Measurements from ENCODE around the gene FNIP2.
"Not testable (repeated sequence)": the region's sequence is repeated elsewhere in the genome, so short reads cannot be mapped to it uniquely, and the experiment has no call there.

FNIP2 gene

GRCh38 chr4:158739600-158739999 lies 29.2 kb upstream of the FNIP2 start:
- Histone ChIP-seq H3K4me2 (ENCODE audit: insufficient read depth, low read length) (no peak overlapping the region), H2AFZ (ENCODE audit: low read depth, low read length) (no peak overlapping the region), H3K27me3 (ENCODE audit: insufficient read depth, low read length, poor library complexity) (no peaks in the 10 kb centered on the region), H3K4me1 (ENCODE audit: insufficient read depth, low read length) (no peaks in the 10 kb centered on the region), H3K9ac (ENCODE audit: low read depth, low read length) (no peak overlapping the region), H3K9me3 (ENCODE audit: insufficient read depth, low read length, severe bottlenecking) (no peaks in the 10 kb centered on the region), H3K79me2 (ENCODE audit: insufficient read depth, low read length) (no peaks in the 10 kb centered on the region), H4K20me1 (ENCODE audit: insufficient read depth, low read length) (no peaks in the 10 kb centered on the region), H3K4me3 (ENCODE audit: low read depth in 1 of 2, low read length in 2 of 2) (no peak overlapping the region), H3K36me3 (ENCODE audit: insufficient read depth, low read length) (no peaks in the 10 kb centered on the region), H3K27ac (ENCODE audit: low read length) (no peak overlapping the region)
- no peak for DNase-seq
- no peak for ATAC-seq (ENCODE audit: insufficient read depth, low read depth)
- no peak for TF ChIP-seq EZH2 (IDR thresholded peaks at IDR 0.05; ENCODE audit: borderline replicate concordance, low read depth, low read length, severe bottlenecking)
- TF ChIP-seq CTCF (IDR thresholded peaks at IDR 0.05; ENCODE audit: borderline replicate concordance, extremely low read depth, low read length, poor library complexity, severe bottlenecking) = no peak

- Histone ChIP-seq H3K4me3 (ENCODE audit: low read depth in 1 of 2, low read length in 2 of 2) (no peak overlapping the region), H3K79me2 (ENCODE audit: insufficient read depth, low read length) (no peaks in the 10 kb centered on the region), H2AFZ (ENCODE audit: low read depth, low read length) (no peak overlapping the region), H3K4me2 (ENCODE audit: insufficient read depth, low read length) (no peak overlapping the region), H3K27me3 (ENCODE audit: insufficient read depth, low read length, poor library complexity) (no peaks in the 10 kb centered on the region), H3K36me3 (ENCODE audit: insufficient read depth, low read length) (no peaks in the 10 kb centered on the region), H3K9ac (ENCODE audit: low read depth, low read length) (no peak overlapping the region), H3K4me1 (ENCODE audit: insufficient read depth, low read length) (no peaks in the 10 kb centered on the region), H4K20me1 (ENCODE audit: insufficient read depth, low read length) (no peaks in the 10 kb centered on the region), H3K9me3 (ENCODE audit: insufficient read depth, low read length, severe bottlenecking) (no peaks in the 10 kb centered on the region), H3K27ac (ENCODE audit: low read length) (no peak overlapping the region)
- TF ChIP-seq EZH2 (IDR thresholded peaks at IDR 0.05; ENCODE audit: borderline replicate concordance, low read depth, low read length, severe bottlenecking) (no peak), CTCF (IDR thresholded peaks at IDR 0.05; ENCODE audit: borderline replicate concordance, extremely low read depth, low read length, poor library complexity, severe bottlenecking) (no peak)
- DNase-seq (no peak), ATAC-seq (ENCODE audit: insufficient read depth, low read depth) (no peak)
Measured at GRCh38 chr4:158741326-158742021, 27.4 kb upstream of the FNIP2 start.

- not testable (repeated sequence) for H4K20me1 ChIP-seq (ENCODE audit: insufficient read depth, low read length); H3K27me3 ChIP-seq (ENCODE audit: insufficient read depth, low read length, poor library complexity); H3K4me3 ChIP-seq (ENCODE audit: low read depth in 1 of 2, low read length in 2 of 2); H3K9me3 ChIP-seq (ENCODE audit: insufficient read depth, low read length, severe bottlenecking); H3K4me1 ChIP-seq (ENCODE audit: insufficient read depth, low read length); DNase-seq; ATAC-seq (ENCODE audit: insufficient read depth, low read depth); H3K27ac ChIP-seq (ENCODE audit: low read length); H3K36me3 ChIP-seq (ENCODE audit: insufficient read depth, low read length); H3K4me2 ChIP-seq (ENCODE audit: insufficient read depth, low read length); H3K9ac ChIP-seq (ENCODE audit: low read depth, low read length); H3K79me2 ChIP-seq (ENCODE audit: insufficient read depth, low read length); H2AFZ ChIP-seq (ENCODE audit: low read depth, low read length)
Measured at GRCh38 chr4:158746537-158746936, 22.3 kb upstream of the FNIP2 start.

- ATAC-seq (ENCODE audit: insufficient read depth, low read depth) (no peak), DNase-seq (no peak)
- Histone ChIP-seq H4K20me1 (ENCODE audit: insufficient read depth, low read length) (no peaks in the 10 kb centered on the region), H3K4me3 (ENCODE audit: low read depth in 1 of 2, low read length in 2 of 2) (no peak overlapping the region), H3K9ac (ENCODE audit: low read depth, low read length) (no peak overlapping the region), H2AFZ (ENCODE audit: low read depth, low read length) (no peak overlapping the region), H3K79me2 (ENCODE audit: insufficient read depth, low read length) (no peaks in the 10 kb centered on the region), H3K9me3 (ENCODE audit: insufficient read depth, low read length, severe bottlenecking) (no peaks in the 10 kb centered on the region), H3K27me3 (ENCODE audit: insufficient read depth, low read length, poor library complexity) (no peaks in the 10 kb centered on the region), H3K36me3 (ENCODE audit: insufficient read depth, low read length) (no peaks in the 10 kb centered on the region), H3K4me1 (ENCODE audit: insufficient read depth, low read length) (no peaks in the 10 kb centered on the region), H3K4me2 (ENCODE audit: insufficient read depth, low read length) (no peak overlapping the region), H3K27ac (ENCODE audit: low read length) (no peak overlapping the region)
- TF ChIP-seq CTCF (IDR thresholded peaks at IDR 0.05; ENCODE audit: borderline replicate concordance, extremely low read depth, low read length, poor library complexity, severe bottlenecking) (no peak), EZH2 (IDR thresholded peaks at IDR 0.05; ENCODE audit: borderline replicate concordance, low read depth, low read length, severe bottlenecking) (no peak)
Measured at GRCh38 chr4:158750379-158750778, 18.4 kb upstream of the FNIP2 start.
